GM18867 (cell line): ENCODE results near the gene PHLDA3.
"Not testable (repeated sequence)": the region's sequence is repeated elsewhere in the genome, so short reads cannot be mapped to it uniquely, and the experiment has no call there.

ENCODE experiments used
- ATAC-seq: cut with Tn5 transposase; IDR thresholded peaks from one replicate; pipeline ENCODE4 v1.9.1; 2021; ENCODE audit warnings: mild to moderate bottlenecking, moderate library complexity; ENCODE audit not compliant: unreplicated experiment

PHLDA3 gene

DNA sequence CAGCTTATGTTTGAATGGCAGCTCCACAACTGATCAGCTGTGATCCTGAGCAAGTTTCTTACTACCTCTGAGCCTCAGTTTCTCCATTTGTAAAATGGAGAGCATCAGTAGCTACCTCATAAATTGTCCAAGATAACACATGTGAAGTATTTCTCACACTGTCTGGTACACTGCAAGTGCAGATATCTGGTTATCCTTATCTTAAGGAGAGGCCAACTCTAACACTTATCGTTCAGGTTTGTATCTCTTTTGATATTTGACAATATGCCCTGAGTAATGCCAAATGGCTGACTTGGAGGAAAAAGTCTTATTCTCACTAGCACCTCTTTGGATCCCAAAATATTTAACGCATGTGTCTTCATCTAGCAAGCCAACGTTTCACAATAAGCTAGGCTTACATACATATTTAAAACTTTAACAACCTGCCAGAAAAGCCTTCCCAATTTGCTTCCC lies 35.2 kb upstream of the PHLDA3 start:
- no peak for ATAC-seq

DNA sequence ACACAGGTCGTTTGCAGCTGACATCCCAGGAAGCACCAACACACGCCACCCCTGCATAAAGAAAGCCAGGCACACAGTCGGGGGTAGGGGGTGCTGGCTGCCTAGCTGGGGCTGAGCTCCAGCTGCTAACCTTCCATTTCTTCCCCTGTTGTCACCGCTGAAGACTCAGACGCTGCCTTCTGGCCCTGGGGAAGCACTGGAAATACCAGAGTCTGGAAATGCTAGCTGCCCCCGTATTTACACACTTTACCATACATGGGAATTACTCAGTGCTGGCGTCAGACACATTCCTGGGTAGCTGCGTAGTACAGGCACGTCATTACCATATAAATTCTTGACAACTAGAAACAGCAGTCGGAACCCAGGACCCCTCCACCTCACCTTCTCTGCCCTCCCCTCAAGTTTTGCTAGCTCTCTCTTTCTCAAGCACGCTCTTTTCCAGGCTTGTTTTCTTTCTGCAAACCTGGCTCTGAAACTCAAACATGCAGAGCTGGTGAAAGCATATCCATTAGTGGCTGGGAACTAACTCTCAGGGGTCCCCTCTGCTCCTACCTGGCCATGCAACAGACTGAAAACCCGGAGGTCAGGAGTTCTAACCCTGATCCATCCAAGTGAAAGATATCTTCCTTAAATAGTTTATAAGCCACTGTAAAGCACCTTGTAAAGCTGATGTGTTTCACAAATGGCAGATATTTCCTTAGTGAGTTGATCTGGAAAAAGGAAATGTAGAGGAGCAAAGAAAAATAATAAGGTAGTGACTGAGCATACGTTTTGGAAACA lies 34.6 kb upstream of the PHLDA3 start:
- ATAC-seq: no peak

DNA sequence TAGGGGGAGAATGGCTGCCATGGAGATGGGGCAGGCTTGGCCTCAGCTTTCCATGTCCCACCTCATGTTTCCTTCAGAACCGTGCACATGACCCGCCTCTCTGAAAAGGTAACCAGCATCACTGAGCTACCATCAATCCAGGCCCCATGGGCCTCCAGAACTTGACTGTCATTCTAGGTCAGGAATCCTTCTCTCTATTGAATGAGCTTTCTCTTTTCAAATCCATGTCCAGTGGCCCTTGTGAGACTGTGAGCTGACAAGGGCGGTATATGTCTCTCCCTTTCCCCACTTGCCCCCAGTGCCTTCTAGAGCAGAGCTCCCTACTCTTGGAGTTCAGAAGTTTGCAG lies 33.5 kb upstream of the PHLDA3 start:
- ATAC-seq: no peak

DNA sequence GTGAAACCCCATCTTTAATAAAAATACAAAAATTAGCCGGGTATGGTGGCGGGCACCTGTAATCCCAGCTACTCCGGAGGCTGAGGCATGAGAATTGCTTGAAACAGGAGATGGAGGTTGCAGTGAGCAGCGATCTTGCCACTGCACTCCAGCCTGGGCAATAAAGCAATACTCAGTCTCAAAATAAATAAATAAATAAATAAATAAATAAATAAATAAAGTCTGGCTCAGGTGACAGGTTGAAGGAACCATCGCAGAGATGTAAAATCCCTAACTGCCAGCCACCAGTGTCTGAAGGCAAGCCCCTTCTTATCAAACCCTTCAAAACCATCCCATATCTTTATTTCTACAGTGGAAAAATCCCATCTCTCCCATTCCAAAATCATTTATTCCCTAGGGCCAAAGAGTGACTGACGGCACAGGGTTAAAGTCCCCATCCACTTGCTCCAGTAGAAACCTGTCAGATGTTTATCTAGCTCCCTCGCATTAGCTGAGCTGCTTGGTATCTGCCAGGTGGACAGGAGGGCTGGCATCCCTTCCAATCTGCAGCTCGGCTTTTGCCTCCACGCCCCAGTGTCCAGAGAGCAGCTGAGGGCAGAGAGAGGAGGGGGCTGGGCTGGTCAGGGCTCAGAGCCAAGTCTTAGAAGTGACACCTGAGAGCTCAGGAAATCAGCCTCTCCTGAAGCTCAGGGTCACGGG lies 33.0 kb upstream of the PHLDA3 start:
- no peak for ATAC-seq

DNA sequence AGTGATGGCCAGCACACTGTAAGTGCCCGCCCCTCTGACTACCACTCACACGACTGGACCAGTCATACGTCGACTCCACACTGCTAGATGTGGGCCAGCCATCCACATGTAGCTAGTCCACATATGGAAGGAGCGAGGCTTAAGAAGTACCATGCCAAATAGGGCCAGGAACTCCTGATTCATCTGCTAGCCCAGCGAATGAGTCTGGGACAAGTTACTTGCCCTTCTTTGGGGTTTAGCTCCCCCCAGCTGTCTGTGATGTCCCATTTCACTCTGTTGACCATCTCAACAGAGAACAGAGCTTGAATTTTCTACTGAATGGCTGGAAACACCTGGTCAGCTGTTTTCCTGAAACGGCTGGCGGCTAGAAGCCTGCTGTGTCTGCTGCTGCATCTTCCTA lies 32.2 kb upstream of the PHLDA3 start:
- no peak for ATAC-seq

DNA sequence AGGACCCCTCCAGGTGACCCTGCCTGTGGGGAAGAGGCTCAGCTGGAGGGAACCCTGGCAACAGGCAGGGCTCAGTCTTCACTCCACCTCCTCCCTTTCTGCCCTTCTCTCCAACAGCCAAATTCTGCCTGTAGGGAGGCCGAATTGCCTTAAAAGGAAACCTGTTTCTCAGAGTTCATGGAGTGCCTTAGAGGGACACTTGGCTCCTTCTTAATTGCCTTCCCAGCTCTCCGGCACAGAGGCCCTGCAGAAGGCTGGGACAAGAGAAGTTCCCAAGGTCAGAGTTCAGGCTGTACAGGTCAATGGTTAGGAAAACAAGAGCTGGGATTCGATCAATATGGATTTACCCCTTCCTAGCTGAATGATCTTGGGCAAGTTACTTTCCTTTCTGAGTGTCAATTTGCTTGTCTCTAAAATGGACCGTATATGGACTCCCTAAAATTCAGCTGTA lies 31.7 kb upstream of the PHLDA3 start:
- ATAC-seq: no peak

DNA sequence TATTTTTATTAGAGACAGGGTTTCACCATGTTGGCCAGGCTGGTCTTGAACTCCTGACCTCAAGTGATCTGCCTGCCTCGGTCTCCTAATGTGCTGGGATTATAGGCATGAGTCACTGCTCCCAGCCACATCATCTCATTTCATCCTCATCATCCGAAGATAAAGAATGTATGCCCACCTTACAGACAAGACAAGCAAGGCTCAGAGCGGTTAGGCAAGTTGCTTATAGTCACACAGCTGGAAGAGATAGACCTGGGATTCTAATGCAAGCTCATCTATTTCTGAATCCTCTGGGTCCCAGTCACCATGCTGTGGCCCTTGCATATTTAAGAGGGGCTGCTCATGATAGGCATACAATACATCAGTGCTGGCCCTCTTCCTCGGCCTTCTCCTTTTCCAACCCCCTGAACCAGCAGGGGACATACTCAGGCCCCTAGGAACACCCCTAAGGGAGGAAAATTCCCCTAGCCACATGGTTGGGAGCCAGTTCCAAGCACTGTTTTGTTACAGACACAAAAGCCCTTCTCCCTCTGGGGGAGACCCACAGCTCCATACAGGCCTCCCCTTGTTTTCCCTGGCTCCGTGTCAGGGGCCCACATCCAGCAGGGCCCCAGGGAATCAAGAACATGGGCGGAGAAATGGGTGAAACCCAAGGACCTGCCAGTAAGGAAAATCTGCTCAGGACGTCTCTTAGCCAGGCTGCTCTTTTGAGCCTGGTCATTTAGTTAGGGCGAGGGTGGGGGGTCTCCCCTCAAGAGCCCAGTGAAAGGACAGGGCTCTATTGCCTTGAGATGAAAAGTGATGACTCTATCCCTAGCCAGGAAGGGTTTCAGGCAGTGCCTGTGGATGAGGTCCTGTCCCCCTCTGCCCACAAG lies 31.0 kb upstream of the PHLDA3 start:
- no peak for ATAC-seq

DNA sequence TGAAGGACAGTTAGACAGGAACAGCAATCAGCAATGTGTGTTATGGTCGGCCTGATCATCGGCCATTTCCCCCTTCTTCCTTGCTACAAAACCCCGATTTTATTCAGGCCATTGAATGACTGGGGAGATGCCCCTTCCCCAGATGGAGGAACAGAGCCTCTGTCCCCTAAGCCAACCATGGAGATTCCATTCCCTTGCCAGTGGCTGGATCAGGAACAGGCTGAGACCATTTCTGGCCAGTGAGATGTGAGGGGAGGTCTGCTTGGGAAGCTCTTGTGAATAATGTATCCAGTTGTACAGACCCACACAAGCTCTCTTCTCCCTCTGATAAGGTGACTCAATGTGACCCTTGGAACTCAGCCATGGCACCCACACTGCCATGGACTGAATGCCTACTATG lies 30.2 kb upstream of the PHLDA3 start:
- ATAC-seq: no peak

DNA sequence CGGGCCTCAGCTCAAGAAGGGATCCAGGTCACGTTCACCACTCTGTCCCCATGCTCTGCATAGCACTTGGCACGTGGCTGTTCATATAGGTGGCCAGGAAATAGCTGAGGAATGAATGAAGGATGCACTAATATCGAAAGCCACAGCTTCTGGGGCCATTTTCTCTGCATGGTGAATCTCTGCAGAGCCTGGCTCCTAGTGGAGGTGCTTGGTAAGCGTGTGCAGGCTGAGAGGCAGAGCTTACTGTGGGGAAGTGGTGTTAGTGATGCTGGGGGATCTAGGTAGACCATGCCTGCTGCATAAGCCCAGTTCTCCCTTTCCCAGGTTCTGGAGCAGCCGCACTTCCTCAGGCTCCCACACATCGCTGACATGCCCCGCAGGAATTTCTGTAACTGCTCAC lies 29.6 kb upstream of the PHLDA3 start:
- no peak for ATAC-seq

DNA sequence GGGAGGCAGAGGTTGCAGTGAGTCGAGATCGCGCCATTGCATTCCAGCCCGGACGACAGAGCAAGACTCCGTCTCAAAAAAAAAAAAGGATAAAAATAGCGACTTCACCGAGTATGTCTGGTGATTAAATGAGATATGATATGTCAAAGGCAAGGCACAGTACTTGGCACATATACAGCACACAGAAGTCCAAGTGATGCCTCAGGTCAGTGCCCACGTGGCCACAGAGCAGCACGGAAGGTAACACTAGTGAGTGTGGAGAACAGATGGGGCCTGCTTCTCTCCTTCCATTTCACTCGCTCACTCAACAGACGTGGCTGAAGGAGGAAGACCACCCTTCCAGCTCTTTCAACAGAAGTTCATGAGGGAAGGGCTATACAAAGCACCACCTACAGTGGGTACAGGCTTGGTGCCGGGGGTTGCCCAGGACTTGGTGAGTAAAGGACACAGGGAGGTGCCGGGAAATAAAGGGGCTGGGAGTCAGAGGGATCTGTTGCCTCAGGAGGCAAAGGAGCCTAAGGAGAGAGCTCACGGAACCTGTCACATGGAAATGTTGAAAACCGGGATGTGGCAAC lies 29.0 kb upstream of the PHLDA3 start:
- no peak for ATAC-seq

DNA sequence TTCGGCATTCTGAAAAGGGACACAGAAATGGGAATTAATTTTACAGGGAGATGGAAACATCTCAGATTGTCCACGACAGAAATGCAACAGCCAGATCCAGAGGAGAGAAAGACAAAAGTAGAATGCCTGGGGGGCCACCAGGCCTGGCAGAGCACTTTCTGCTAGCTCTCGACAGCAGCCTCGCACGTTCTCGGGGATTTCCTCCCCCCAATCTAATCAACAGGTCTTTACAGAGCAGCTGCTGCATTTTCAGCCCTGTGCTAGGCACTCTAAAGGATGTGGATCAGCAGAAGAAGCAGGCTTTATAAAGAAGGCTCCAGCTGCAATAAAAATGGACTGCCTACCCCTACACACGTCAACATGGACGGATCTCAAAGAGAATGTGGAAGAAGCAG lies 27.3 kb upstream of the PHLDA3 start:
- ATAC-seq: no peak

DNA sequence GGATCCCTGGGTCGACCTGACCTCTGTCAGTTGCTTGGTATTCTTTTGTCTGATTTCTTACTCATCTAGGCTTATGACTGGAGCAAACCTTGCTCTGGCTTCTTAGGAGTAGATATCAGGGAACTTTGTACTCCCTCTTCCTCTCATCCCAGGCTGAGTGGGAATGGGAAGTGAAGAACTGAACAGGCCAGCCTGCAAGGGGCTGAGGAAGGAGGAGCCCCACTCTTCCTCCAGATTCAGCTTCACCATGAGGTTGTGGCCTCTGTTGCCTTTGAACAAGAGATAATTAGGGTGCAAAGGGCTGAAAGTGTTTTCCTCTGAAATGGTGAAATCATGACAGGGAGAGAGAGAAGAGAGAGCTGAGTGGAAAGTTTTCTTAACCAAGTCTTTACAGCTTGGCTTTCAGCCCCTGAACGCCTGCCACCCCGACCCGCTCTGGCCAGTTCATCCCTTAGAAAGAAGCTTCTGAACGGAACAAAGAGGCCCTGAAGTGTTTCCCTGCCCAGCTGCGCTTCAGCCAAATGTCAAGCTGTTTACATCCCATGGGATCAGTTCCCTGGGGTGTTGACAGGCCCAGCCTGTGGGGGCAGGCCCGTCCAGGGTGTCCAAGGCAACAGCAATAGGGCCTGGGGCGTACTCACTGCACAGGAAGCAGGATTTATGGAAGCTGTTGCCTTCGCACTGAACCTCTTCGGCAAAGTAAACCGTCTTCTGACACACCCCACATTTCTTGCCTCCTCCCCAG lies 26.7 kb upstream of the PHLDA3 start:
- no peak for ATAC-seq

DNA sequence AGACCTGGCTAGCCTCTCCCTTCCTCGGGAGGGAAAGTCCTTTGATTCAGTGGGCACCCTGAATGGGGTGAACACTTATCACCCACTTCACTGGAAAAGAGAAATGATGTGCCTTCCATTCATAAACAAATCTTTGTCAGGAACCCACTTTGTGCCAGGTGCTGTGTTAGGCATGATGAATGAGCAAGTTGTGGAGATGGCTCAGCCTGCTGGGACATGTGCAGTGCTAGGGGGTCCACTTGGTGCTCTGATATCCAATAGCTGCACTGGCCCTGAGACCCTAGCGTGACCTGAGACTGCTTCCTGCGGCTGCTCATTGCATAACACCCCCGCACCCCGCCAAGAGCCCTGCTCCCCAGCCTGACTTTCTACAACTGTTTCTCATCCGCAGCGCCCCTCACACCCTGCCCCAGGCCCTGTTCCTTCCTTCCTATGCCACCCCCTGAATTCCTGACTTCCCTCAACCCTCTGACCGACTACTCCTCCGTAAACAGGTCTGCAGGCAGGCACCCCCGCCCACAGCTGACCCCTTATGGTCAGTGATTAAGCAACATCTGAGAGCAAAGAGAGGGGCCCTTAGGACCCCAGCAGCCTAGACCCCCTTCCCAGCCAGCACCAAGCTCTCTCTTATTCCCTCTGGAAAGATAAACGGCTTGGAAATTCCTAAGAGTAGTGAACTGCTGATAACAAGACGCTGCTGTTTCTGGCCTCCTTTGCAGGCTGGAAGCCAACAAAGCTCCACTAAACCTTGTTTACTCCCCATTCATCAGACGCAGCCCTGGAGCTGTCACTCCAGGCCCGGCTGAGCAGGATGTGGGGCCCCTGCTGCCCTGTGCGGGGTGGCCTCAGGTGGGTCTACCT lies 25.0 kb upstream of the PHLDA3 start:
- no peak for ATAC-seq

DNA sequence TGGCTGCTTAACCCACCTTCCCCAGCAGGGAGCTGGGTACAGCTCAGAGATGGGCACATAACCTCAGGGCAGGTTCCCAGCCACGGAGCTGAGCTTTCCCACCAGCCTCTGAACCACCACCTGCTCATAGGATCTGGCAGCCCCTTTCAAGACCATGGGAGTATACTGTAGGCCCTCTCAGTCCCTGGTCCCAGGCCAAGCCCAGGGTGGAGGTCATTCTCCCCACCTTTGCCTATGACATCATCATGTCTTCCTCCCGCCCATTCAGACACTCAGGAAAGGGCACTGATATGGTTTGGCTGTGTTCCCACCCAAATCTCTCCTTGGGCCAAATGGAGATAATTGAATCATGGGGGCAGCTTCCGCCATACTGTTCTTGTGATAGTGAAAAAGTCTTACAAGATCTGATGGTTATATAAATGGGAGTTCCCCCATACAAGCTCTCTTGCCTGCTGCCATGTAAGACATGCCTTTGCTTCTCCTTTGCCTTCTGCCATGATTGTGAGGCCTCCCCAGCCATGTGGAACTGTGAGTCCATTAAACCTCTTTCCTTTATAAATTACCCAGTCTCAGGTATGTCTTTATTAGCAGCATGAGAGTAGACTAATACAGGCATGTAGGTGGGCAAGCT lies 24.2 kb upstream of the PHLDA3 start:
- ATAC-seq: not testable (repeated sequence)

DNA sequence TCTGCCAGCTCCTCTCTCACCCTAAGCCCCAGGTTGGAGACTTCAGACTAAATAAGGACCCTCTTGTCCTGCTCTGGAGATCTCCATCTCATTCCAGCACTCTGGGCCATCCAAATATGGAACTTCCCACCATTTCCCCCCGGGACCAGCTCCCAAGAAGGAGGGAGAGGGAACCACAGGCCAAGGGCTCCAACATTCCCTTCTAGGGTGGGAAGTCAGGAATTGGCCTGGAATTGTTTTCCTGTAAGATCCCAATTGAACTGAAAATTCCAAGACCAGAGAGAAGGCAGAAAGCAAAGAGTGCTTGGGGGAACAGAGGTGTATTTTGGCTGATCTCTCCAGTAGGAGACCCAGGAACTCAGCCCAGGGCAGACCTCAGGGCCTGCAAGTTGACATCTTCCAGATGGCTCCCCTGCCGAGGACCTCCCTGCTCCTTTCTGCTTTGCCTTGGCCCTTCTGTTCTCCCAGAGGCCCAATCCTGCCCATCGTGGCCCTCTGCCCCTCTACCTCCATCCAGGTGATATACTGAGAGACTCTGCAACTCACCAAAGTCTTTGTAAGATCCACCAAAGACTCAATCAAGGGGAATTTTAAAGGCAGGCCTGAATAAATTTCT lies 23.0 kb upstream of the PHLDA3 start:
- no peak for ATAC-seq

DNA sequence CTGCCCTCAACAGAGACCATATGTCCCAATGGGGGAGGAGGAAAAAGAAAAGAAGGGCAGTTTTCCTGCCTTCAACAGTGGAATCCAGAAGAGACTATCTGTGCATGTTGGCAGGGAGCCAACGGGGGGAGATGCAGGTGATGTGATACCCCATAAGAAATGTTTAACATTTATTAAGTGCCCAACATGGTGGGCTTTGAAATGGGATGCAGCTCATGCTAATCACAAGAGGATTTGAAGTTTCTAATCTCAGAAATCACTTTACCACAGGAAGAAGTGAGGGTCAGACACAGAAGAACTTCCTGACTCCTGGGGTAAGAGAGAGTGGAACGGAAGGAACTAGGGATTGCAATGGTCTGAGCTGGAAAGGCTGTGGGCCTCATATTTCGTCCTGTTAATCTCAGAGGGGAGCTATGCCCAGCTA lies 21.7 kb upstream of the PHLDA3 start:
- ATAC-seq: no peak

DNA sequence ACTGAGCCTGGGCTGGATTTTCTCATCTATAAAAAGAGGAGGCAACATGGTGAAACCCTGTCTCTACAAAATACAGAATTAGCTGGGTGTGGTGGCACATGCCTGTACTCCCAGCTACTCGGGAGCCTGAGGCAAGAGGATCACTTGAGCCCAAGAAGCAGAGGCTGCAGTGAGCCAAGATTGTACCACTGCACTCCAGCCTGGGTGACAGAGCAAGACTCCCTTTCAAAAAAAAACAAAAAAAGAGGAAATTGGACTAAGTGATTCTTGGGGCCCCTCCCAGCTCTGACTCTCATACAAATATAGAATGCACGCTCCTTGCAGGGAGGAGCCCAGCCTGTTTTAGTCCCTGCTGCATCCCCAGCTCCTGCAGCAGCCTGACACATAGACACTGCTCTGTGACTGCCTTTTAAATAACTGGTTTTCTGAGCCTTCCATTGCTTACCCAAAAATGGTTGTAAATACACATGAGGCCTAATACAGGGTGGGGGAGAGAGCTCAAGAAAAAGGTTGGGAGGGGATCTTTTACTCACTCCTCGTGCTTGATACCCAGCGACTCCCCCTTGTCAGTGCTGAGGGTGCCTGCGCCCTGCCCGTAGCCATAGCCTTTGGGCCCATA lies 20.8 kb upstream of the PHLDA3 start:
- ATAC-seq: no peak
